OCI-LY3 (cell line): Measurements from ENCODE around the gene TMX4.

ENCODE experiments used
- H2AFZ ChIP-seq: fragments of 200-600, 300-600 bp; shearing (Covaris generic); 2 replicates; pipeline ENCODE4 v1.6.0; 2014; ENCODE audit warnings: antibody characterized with exemption, low read depth, low read length
- H3K27ac ChIP-seq: fragments of 200-600, 300-600 bp; sonication (generic); 2 replicates; pipeline ENCODE4 v1.5.1; 2014; ENCODE audit warnings: mild to moderate bottlenecking, low read length, moderate library complexity, mixed read lengths
- H3K27me3 ChIP-seq: fragments of 200-600, 300-600 bp; sonication (generic); 2 replicates; pipeline ENCODE4 v1.6.1; 2014; ENCODE audit warnings: low read depth, low read length, mixed read lengths
- H3K36me3 ChIP-seq: fragments of 200-600, 300-600 bp; sonication (generic); replicated peaks from 2 replicates; pipeline ENCODE3; 2014; ENCODE audit warnings: low read depth, low read length, mixed read lengths
- H3K4me1 ChIP-seq: fragments of 300-600, 200-600 bp; sonication (generic); 2 replicates; pipeline ENCODE4 v1.6.1; 2014; ENCODE audit warnings: low read length, mixed read lengths
- H3K4me2 ChIP-seq: fragments of 200-600, 300-600 bp; sonication (generic); 2 replicates; pipeline ENCODE4 v1.6.1; 2014; ENCODE audit warnings: low read length, mixed read lengths
- H3K4me3 ChIP-seq: fragments of 300-600, 200-600 bp; sonication (generic); 2 replicates; pipeline ENCODE4 v1.5.1; 2014; ENCODE audit warnings: antibody characterized with exemption, mild to moderate bottlenecking, low read length, moderate library complexity
- H3K79me2 ChIP-seq: fragments of 300-600, 200-600 bp; shearing (Covaris generic); 2 replicates; pipeline ENCODE4 v1.6.1; 2014; ENCODE audit warnings: mild to moderate bottlenecking, low read length, mixed read lengths
- H3K9ac ChIP-seq: fragments of 300-600, 200-600 bp; shearing (Covaris generic); 2 replicates; pipeline ENCODE4 v1.6.0; 2014; ENCODE audit warnings: mild to moderate bottlenecking, low read length, moderate library complexity
- H3K9me3 ChIP-seq: fragments of 200-600, 300-600 bp; shearing (Covaris generic); 2 replicates; pipeline ENCODE4 v1.6.1; 2014; ENCODE audit warnings: low read length, mixed read lengths; ENCODE audit not compliant: insufficient read depth
- H4K20me1 ChIP-seq: fragments of 200-600, 300-600 bp; sonication (generic); 2 replicates; pipeline ENCODE4 v1.6.1; 2016; ENCODE audit warnings: low read length, mixed read lengths; ENCODE audit not compliant: insufficient read depth
- CTCF ChIP-seq: fragments of 200-600, 300-600 bp; sonication (generic); IDR thresholded peaks from 2 replicates; pipeline ENCODE4 v1.5.1; 2014; ENCODE audit warnings: antibody characterized with exemption, low read length, low read depth
- EZH2phosphoT487 ChIP-seq: fragments of 200-600 bp; shearing (Covaris generic); IDR thresholded peaks from 2 replicates; pipeline ENCODE4 v1.6.1; 2018; ENCODE audit warnings: antibody characterized with exemption, mixed run types, low read depth

TMX4 gene

GRCh38 chr20:8062756-8063155 is 43.2 kb upstream of the TMX4 start:
- Histone ChIP-seq H3K4me3 (no peak overlapping the region), H3K79me2 (no peaks in the 10 kb centered on the region), H3K27me3 (peaks cover 9% of the 10 kb centered on the region; the same call in 1 of the 2 replicates), H3K4me1 (no peaks in the 10 kb centered on the region), H2AFZ (no peak overlapping the region), H3K4me2 (no peak overlapping the region), H3K27ac (no peak overlapping the region), H3K36me3 (no peaks in the 10 kb centered on the region), H3K9me3 (no peaks in the 10 kb centered on the region), H3K9ac (no peak overlapping the region), H4K20me1 (no peaks in the 10 kb centered on the region)
- TF ChIP-seq EZH2phosphoT487 (no peak), CTCF (no peak)

- Histone ChIP-seq H3K4me2 (no peak overlapping the region), H3K4me3 (no peak overlapping the region), H3K9me3 (no peaks in the 10 kb centered on the region), H3K79me2 (no peaks in the 10 kb centered on the region), H3K27ac (no peak overlapping the region), H4K20me1 (no peaks in the 10 kb centered on the region), H3K36me3 (no peaks in the 10 kb centered on the region), H2AFZ (no peak overlapping the region), H3K9ac (no peak overlapping the region), H3K4me1 (no peaks in the 10 kb centered on the region), H3K27me3 (peaks cover 9% of the 10 kb centered on the region; the same call in 1 of the 2 replicates)
- TF ChIP-seq EZH2phosphoT487, result no peak
- TF ChIP-seq CTCF, result no peak
Measured at GRCh38 chr20:8061861-8062518, 42.4 kb upstream of the TMX4 start.

GRCh38 chr20:8060977-8061376 is 41.4 kb upstream of the TMX4 start:
- H3K27me3 ChIP-seq, result peaks cover 9% of the 10 kb centered on the region; the same call in 1 of the 2 replicates
- no peak overlapping the region for H2AFZ ChIP-seq
- no peaks in the 10 kb centered on the region for H3K36me3 ChIP-seq
- no peaks in the 10 kb centered on the region for H3K9me3 ChIP-seq
- no peak overlapping the region for H3K4me2 ChIP-seq
- no peak overlapping the region for H3K9ac ChIP-seq
- no peak overlapping the region for H3K4me3 ChIP-seq
- TF ChIP-seq CTCF (no peak), EZH2phosphoT487 (no peak)
- no peaks in the 10 kb centered on the region for H3K79me2 ChIP-seq
- H3K27ac ChIP-seq, result no peak overlapping the region
- no peaks in the 10 kb centered on the region for H3K4me1 ChIP-seq
- no peaks in the 10 kb centered on the region for H4K20me1 ChIP-seq

- no peak overlapping the region for H3K4me2 ChIP-seq
- no peaks in the 10 kb centered on the region for H4K20me1 ChIP-seq
- TF ChIP-seq EZH2phosphoT487 (no peak), CTCF (no peak)
- no peaks in the 10 kb centered on the region for H3K36me3 ChIP-seq
- H3K79me2 ChIP-seq, result no peaks in the 10 kb centered on the region
- no peak overlapping the region for H2AFZ ChIP-seq
- H3K27ac ChIP-seq, result no peak overlapping the region
- H3K4me1 ChIP-seq, result no peaks in the 10 kb centered on the region
- peaks cover 11% of the 10 kb centered on the region for H3K27me3 ChIP-seq
- H3K9me3 ChIP-seq, result no peaks in the 10 kb centered on the region
- H3K9ac ChIP-seq, result no peak overlapping the region
- no peak overlapping the region for H3K4me3 ChIP-seq
Measured at GRCh38 chr20:8057871-8058270, 38.3 kb upstream of the TMX4 start.
